ENCODE results near the gene DYNLL2. TPM values are rescaled to one million over a fixed set of nuclear protein-coding genes. Genes with fewer than 3 reads are reported as not detected.

The DYNLL2 gene
- total RNA-seq, 1 experiment from 2014 or later = 38.7 TPM

- Histone ChIP-seq H4K8ac (replicated peaks; ENCODE audit: insufficient read length, low read depth, low read length) (no peak overlapping the region), H3K4me2 (ENCODE audit: insufficient read depth, insufficient read length, low read length) (no peak overlapping the region), H3K4me1 (ENCODE audit: insufficient read depth, low read length) (no peaks in the 10 kb centered on the region), H2BK20ac (ENCODE audit: low read depth, low read length, poor library complexity, severe bottlenecking) (no peak overlapping the region), H3K79me1 (ENCODE audit: insufficient read depth, low read depth, low read length, poor library complexity, severe bottlenecking) (no peaks in the 10 kb centered on the region), H3K79me2 (ENCODE audit: insufficient read depth, low read length) (no peaks in the 10 kb centered on the region), H2AK5ac (ENCODE audit: insufficient read length, low read length) (no peak overlapping the region), H3K27ac (ENCODE audit: insufficient read length, low read depth, low read length) (no peak overlapping the region), H4K91ac (ENCODE audit: insufficient read length, low read depth, low read length) (no peak overlapping the region), H4K20me1 (ENCODE audit: control insufficient read depth, insufficient read depth, insufficient read length) (no peaks in the 10 kb centered on the region), H3K18ac (ENCODE audit: insufficient read length, low read depth, low read length) (no peak overlapping the region), H2AFZ (ENCODE audit: low read length) (no peak overlapping the region), H3K56ac (ENCODE audit: insufficient read length, low read depth, low read length) (no peak overlapping the region), H3K27me3 (ENCODE audit: insufficient read depth, low read length) (no peaks in the 10 kb centered on the region), H2BK15ac (ENCODE audit: low read depth, low read length) (no peak overlapping the region), H3K23me2 (ENCODE audit: insufficient read length, low read depth, low read length, poor library complexity, severe bottlenecking) (no peaks in the 10 kb centered on the region), H3K23ac (ENCODE audit: insufficient read length, low read depth, low read length) (no peak overlapping the region), H3K9me3 (ENCODE audit: control insufficient read depth, low read depth, low read length) (no peaks in the 10 kb centered on the region), H2BK12ac (ENCODE audit: insufficient read length, low read depth, low read length) (no peak overlapping the region), H3K9ac (ENCODE audit: extremely low read depth, insufficient read length, low read length) (no peak overlapping the region), H4K5ac (ENCODE audit: insufficient read length, low read depth, low read length) (no peak overlapping the region), H2BK5ac (ENCODE audit: insufficient read length, low read length) (no peak overlapping the region), H3T11ph (ENCODE audit: low read length) (no peak overlapping the region), H3K14ac (ENCODE audit: insufficient read depth, low read length) (no peak overlapping the region), H2BK120ac (ENCODE audit: low read depth, low read length, poor library complexity, severe bottlenecking) (no peak overlapping the region), H3K4ac (ENCODE audit: low read depth, low read length) (no peak overlapping the region)
- no CpG with 5 or more reads among the region's 1 CpG for WGBS (ENCODE audit: extremely low coverage, insufficient read length, low lambda C conversion rate)
- Mint-ChIP-seq H3K27ac (no peak overlapping the region), H3K9me3 (no peaks in the 10 kb centered on the region; a peak in 2 of 5 replicates), H3K4me1 (no peaks in the 10 kb centered on the region), H3K4me3 (no peak overlapping the region), H3K27me3 (ENCODE audit: low read depth) (peaks cover 2% of the 10 kb centered on the region; the same call in 1 of the 2 replicates), H3K36me3 (ENCODE audit: insufficient read depth in 1 of 3, low read depth in 3 of 3) (no peaks in the 10 kb centered on the region; a peak in 1 of 7 replicates)
- TF ChIP-seq CTCF (conservative IDR thresholded peaks at IDR 0.05) = no peak
- DNase-seq = no peak
Measured at GRCh38 chr17:58107306-58107705, 24.1 kb downstream of the DYNLL2 start.

Measured in H9 (cell line).